WTC11 (cell line): Measurements from ENCODE around the gene STK32B. TPM values are rescaled to one million over a fixed set of nuclear protein-coding genes. Genes with fewer than 3 reads are reported as not detected.
"Not testable (repeated sequence)": the region's sequence is repeated elsewhere in the genome, so short reads cannot be mapped to it uniquely, and the experiment has no call there.

Experiments used
- ATAC-seq: fragments of 200-7000 bp; cut with Tn5 transposase; 2 replicates; pipeline ENCODE4 v1.10.0; 2021; ENCODE audit warnings: mild to moderate bottlenecking, moderate library complexity
- CTCF ChIA-PET: fragments of 300-600 bp; sonication (Branson Sonifier 250); formaldehyde crosslinking; loops from one replicate; lab custom pipeline; 2021; ENCODE audit warnings: antibody characterized with exemption; lab: Charles Lee
- POLR2A ChIA-PET: fragments of 350-600 bp; sonication (Branson Sonifier 250); formaldehyde crosslinking; loops from one replicate; lab custom pipeline; 2021; ENCODE audit warnings: antibody characterized with exemption; lab: Charles Lee
- DNase-seq: peaks from one replicate; pipeline ENCODE4 v3.0.0; 2021; ENCODE audit warnings: low spot score
- H3K27ac Mint-ChIP-seq: 2 replicates; pipeline ENCODE4 v1.8.0; 2021; ENCODE audit warnings: mixed read lengths
- H3K27me3 Mint-ChIP-seq: 2 replicates; pipeline ENCODE4 v1.8.0; 2021; ENCODE audit warnings: low read depth, mild to moderate bottlenecking, moderate library complexity, mixed read lengths
- H3K36me3 Mint-ChIP-seq: 2 replicates; pipeline ENCODE4 v1.8.0; 2021; ENCODE audit warnings: mixed read lengths
- H3K4me1 Mint-ChIP-seq: 2 replicates; pipeline ENCODE4 v1.8.0; 2022; ENCODE audit warnings: mixed read lengths
- H3K4me3 Mint-ChIP-seq: 2 replicates; pipeline ENCODE4 v1.8.0; 2021; ENCODE audit warnings: mild to moderate bottlenecking, moderate library complexity, mixed read lengths
- H3K9me3 Mint-ChIP-seq: 2 replicates; pipeline ENCODE4 v1.8.0; 2021; ENCODE audit warnings: mixed read lengths
- AFF4 ChIP-seq: sonication (generic); formaldehyde crosslinking; IDR thresholded peaks from 2 replicates; pipeline ENCODE4 v1.8.1; 2023; ENCODE audit warnings: mild to moderate bottlenecking, missing genetic modification reagents, borderline replicate concordance
- CDX4 ChIP-seq: fragments of 250-450 bp; sonication (Bioruptor Pico); IDR thresholded peaks from 2 replicates; pipeline ENCODE4 v1.9.0; 2021; ENCODE audit warnings: moderate library complexity, mild to moderate bottlenecking, inconsistent platforms, borderline replicate concordance
- CREB1 ChIP-seq: sonication (generic); formaldehyde crosslinking; IDR thresholded peaks from 2 replicates; pipeline ENCODE4 v1.8.0; 2023; ENCODE audit warnings: mild to moderate bottlenecking, missing genetic modification reagents
- CREM ChIP-seq: sonication (generic); formaldehyde crosslinking; IDR thresholded peaks from 2 replicates; pipeline ENCODE4 v1.8.1; 2022; ENCODE audit warnings: mild to moderate bottlenecking, missing genetic modification reagents, moderate library complexity
- GRHL2 ChIP-seq: fragments of 250-450 bp; sonication (Bioruptor Pico); IDR thresholded peaks from 2 replicates; pipeline ENCODE4 v1.8.0; 2022; ENCODE audit warnings: mild to moderate bottlenecking, moderate library complexity; ENCODE audit not compliant: insufficient replicate concordance, severe bottlenecking
- JUN ChIP-seq: sonication (generic); formaldehyde crosslinking; IDR thresholded peaks from 2 replicates; pipeline ENCODE4 v1.8.0; 2023; ENCODE audit warnings: mild to moderate bottlenecking, missing genetic modification reagents
- NFYB ChIP-seq: sonication (generic); formaldehyde crosslinking; conservative IDR thresholded peaks from 2 replicates; pipeline ENCODE4 v1.8.0; 2022; ENCODE audit warnings: low read depth, missing genetic modification reagents
- NR1H2 ChIP-seq: sonication (generic); formaldehyde crosslinking; IDR thresholded peaks from 2 replicates; pipeline ENCODE4 v1.9.0; 2021; ENCODE audit warnings: mild to moderate bottlenecking, moderate library complexity, missing genetic modification reagents
- NR2C2 ChIP-seq: sonication (generic); formaldehyde crosslinking; IDR thresholded peaks from 2 replicates; pipeline ENCODE4 v1.8.0; 2022; ENCODE audit warnings: mild to moderate bottlenecking, missing genetic modification reagents
- OVOL2 ChIP-seq: fragments of 250-450 bp; sonication (Bioruptor Pico); IDR thresholded peaks from 2 replicates; pipeline ENCODE4 v1.9.0; 2021; ENCODE audit warnings: mild to moderate bottlenecking, borderline replicate concordance
- PREB ChIP-seq: sonication (generic); formaldehyde crosslinking; IDR thresholded peaks from 2 replicates; pipeline ENCODE4 v1.8.1; 2022; ENCODE audit warnings: mild to moderate bottlenecking, missing genetic modification reagents, moderate library complexity, borderline replicate concordance
- SOX15 ChIP-seq: fragments of 250-450 bp; sonication (Bioruptor Pico); IDR thresholded peaks from 2 replicates; pipeline ENCODE4 v1.9.0; 2021; ENCODE audit warnings: mild to moderate bottlenecking
- TEAD4 ChIP-seq: sonication (generic); formaldehyde crosslinking; IDR thresholded peaks from 2 replicates; pipeline ENCODE4 v1.8.0; 2022; ENCODE audit warnings: mild to moderate bottlenecking, missing genetic modification reagents
- TP53 ChIP-seq: sonication (generic); formaldehyde crosslinking; IDR thresholded peaks from 2 replicates; pipeline ENCODE4 v1.8.1; 2023; ENCODE audit warnings: mild to moderate bottlenecking, missing genetic modification reagents
- ZBTB43 ChIP-seq: sonication (generic); formaldehyde crosslinking; IDR thresholded peaks from 2 replicates; pipeline ENCODE4 v1.8.1; 2023; ENCODE audit warnings: mild to moderate bottlenecking, missing genetic modification reagents
- ZNF138 ChIP-seq: sonication (generic); formaldehyde crosslinking; conservative IDR thresholded peaks from 2 replicates; pipeline ENCODE4 v1.8.1; 2022; ENCODE audit warnings: mild to moderate bottlenecking, moderate library complexity, missing genetic modification reagents
- ZNF232 ChIP-seq: sonication (generic); formaldehyde crosslinking; IDR thresholded peaks from 2 replicates; pipeline ENCODE4 v1.8.0; 2022; ENCODE audit warnings: mild to moderate bottlenecking, missing genetic modification reagents
- ZNF263 ChIP-seq: sonication (generic); formaldehyde crosslinking; IDR thresholded peaks from 2 replicates; pipeline ENCODE4 v1.8.1; 2022; ENCODE audit warnings: low read depth, mild to moderate bottlenecking, moderate library complexity, missing genetic modification reagents
- ZNF425 ChIP-seq: fragments of 250-450 bp; sonication (Bioruptor Pico); conservative IDR thresholded peaks from 2 replicates; pipeline ENCODE4 v1.9.0; 2021; ENCODE audit warnings: mild to moderate bottlenecking
- total RNA-seq: library from RNA; stranded (reverse); gene quantifications from 3 replicates; pipeline ENCODE4 v1.2.3, GENCODE V29; 2021

The STK32B gene
- total RNA-seq, 1 experiment from 2014 or later, result 1.9 TPM

- CTCF ChIA-PET, result no interaction called here
- H3K4me1 Mint-ChIP-seq, result peaks cover 21% of the 10 kb centered on the region
- no peak for ATAC-seq
- TF ChIP-seq ZNF232 (CRISPR knock-in tag) (no peak), NFYB (CRISPR knock-in tag) (no peak), NR2C2 (CRISPR knock-in tag) (no peak), GRHL2 (CRISPR knock-in tag) (no peak), AFF4 (CRISPR knock-in tag) (no peak), NR1H2 (no peak), ZNF425 (CRISPR knock-in tag) (no peak), CDX4 (no peak), TEAD4 (CRISPR knock-in tag) (no peak), OVOL2 (CRISPR knock-in tag) (no peak), CREB1 (CRISPR knock-in tag) (no peak), ZNF138 (CRISPR knock-in tag) (no peak), CREM (CRISPR knock-in tag) (no peak), SOX15 (CRISPR knock-in tag) (no peak), ZBTB43 (CRISPR knock-in tag) (no peak), JUN (CRISPR knock-in tag) (no peak), PREB (no peak), TP53 (CRISPR knock-in tag) (no peak), ZNF263 (CRISPR knock-in tag) (no peak)
- TF ChIP-seq, all 79 proteins: peak for 0
- Mint-ChIP-seq H3K36me3 (no peaks in the 10 kb centered on the region), H3K4me3 (no peak overlapping the region), H3K9me3 (peaks cover 19% of the 10 kb centered on the region), H3K27me3 (peaks cover 12% of the 10 kb centered on the region), H3K27ac (no peak overlapping the region)
- POLR2A ChIA-PET, result no interaction called here
- no peak for DNase-seq
Measured at GRCh38 chr4:5168891-5169290, 117.6 kb downstream of the STK32B start.

GRCh38 chr4:5175836-5176235 is 124.6 kb downstream of the STK32B start:
- H3K27ac Mint-ChIP-seq, ATAC-seq, H3K4me3 Mint-ChIP-seq, H3K4me1 Mint-ChIP-seq, H3K27me3 Mint-ChIP-seq, DNase-seq, CTCF ChIA-PET: not testable (repeated sequence)
- POLR2A ChIA-PET, result interaction anchor here (0.6 kb wide), 1 partner anchor 817 kb away, joined by 3 read pairs; no protein-coding TSS in a partner anchor
- Mint-ChIP-seq H3K9me3 (peaks cover 44% of the 10 kb centered on the region), H3K36me3 (peaks cover 30% of the 10 kb centered on the region)
